Activated CD8-positive, alpha-beta memory T cell treated with anti-CD3 and anti-CD28 coated beads, Interleukin-2, amount 10 ng/mL, durations not matched to agents 7 days and 5 days (primary cell): ENCODE measurements around the gene AATF. TPM values are rescaled to one million over a fixed set of nuclear protein-coding genes. Genes with fewer than 3 reads are reported as not detected.
"Not testable (repeated sequence)": the region's sequence is repeated elsewhere in the genome, so short reads cannot be mapped to it uniquely, and the experiment has no call there.

ENCODE experiments used
- ATAC-seq: fragments of 150-1000 bp; cut with Tn5 transposase; one replicate; pipeline ENCODE4 v1.10.0; 2021; ENCODE audit warnings: moderate library complexity
- CTCF ChIA-PET: fragments of 350-600 bp; sonication (Branson Sonifier 250); formaldehyde crosslinking; loops from one replicate; lab custom pipeline; 2021; ENCODE audit warnings: antibody characterized with exemption; lab: Charles Lee
- DNase-seq: peaks from one replicate; pipeline ENCODE4 v3.0.0-alpha.2; 2020
- H3K27ac Mint-ChIP-seq: one replicate; pipeline ENCODE4 v1.8.0; 2021; ENCODE audit warnings: mild to moderate bottlenecking, mixed read lengths
- H3K27me3 Mint-ChIP-seq: one replicate; pipeline ENCODE4 v1.8.0; 2021; ENCODE audit warnings: mixed read lengths
- H3K36me3 Mint-ChIP-seq: one replicate; pipeline ENCODE4 v1.8.0; 2021; ENCODE audit warnings: mild to moderate bottlenecking, mixed read lengths
- H3K4me1 Mint-ChIP-seq: one replicate; pipeline ENCODE4 v1.8.0; 2021; ENCODE audit warnings: mixed read lengths
- H3K4me3 Mint-ChIP-seq: one replicate; pipeline ENCODE4 v1.8.0; 2021; ENCODE audit warnings: mild to moderate bottlenecking, moderate library complexity, mixed read lengths
- H3K9me3 Mint-ChIP-seq: one replicate; pipeline ENCODE4 v1.8.0; 2022; ENCODE audit warnings: low read depth, mixed read lengths
- total RNA-seq, 2 experiments: library from RNA; stranded (reverse); gene quantifications; one replicate each; pipeline ENCODE4 v1.2.3, GENCODE V29; 2021

Gene AATF
- total RNA-seq, 2 experiments from 2014 or later, result 78.7 to 84.5 TPM

GRCh38 chr17:37059493-37059892 lies 110.7 kb downstream of the AATF start:
- CTCF ChIA-PET, result interaction anchor here (1.1 to 3.1 kb wide), 2 partner anchors 11 to 12 kb away, joined by 3 to 11 read pairs; no protein-coding TSS in a partner anchor

GRCh38 chr17:37060094-37060493 lies 111.3 kb downstream of the AATF start:
- DNase-seq (no peak), ATAC-seq (no peak)
- Mint-ChIP-seq H3K4me3 (no peak overlapping the region), H3K27ac (no peak overlapping the region), H3K4me1 (no peaks in the 10 kb centered on the region), H3K36me3 (peaks cover 4% of the 10 kb centered on the region), H3K9me3 (no peaks in the 10 kb centered on the region), H3K27me3 (no peaks in the 10 kb centered on the region)
- CTCF ChIA-PET, result interaction anchor here (3.1 kb wide), 1 partner anchor 13 kb away, joined by 11 read pairs; no protein-coding TSS in a partner anchor

More at GRCh38 chr17:37059493-37059892, 110.7 kb downstream of the AATF start:
- no peaks in the 10 kb centered on the region for H3K4me1 Mint-ChIP-seq
- peaks cover 4% of the 10 kb centered on the region for H3K36me3 Mint-ChIP-seq
- no peak overlapping the region for H3K4me3 Mint-ChIP-seq
- no peak overlapping the region for H3K27ac Mint-ChIP-seq
- H3K27me3 Mint-ChIP-seq, result no peaks in the 10 kb centered on the region
- ATAC-seq (no peak), DNase-seq (no peak)
- H3K9me3 Mint-ChIP-seq, result no peaks in the 10 kb centered on the region

- Mint-ChIP-seq H3K9me3 (no peaks in the 10 kb centered on the region), H3K4me3 (no peak overlapping the region), H3K36me3 (peaks cover 4% of the 10 kb centered on the region), H3K4me1 (no peaks in the 10 kb centered on the region), H3K27ac (no peak overlapping the region), H3K27me3 (no peaks in the 10 kb centered on the region)
- CTCF ChIA-PET, result interaction anchor here (3.1 kb wide), 1 partner anchor 14 kb away, joined by 11 read pairs; no protein-coding TSS in a partner anchor
- ATAC-seq (no peak), DNase-seq (no peak)
Measured at GRCh38 chr17:37060928-37061327, 112.2 kb downstream of the AATF start.

- H3K27ac Mint-ChIP-seq, result no peak overlapping the region
- CTCF ChIA-PET, result interaction anchor here (3.1 kb wide), 1 partner anchor 15 kb away, joined by 11 read pairs; no protein-coding TSS in a partner anchor
Measured at GRCh38 chr17:37062021-37062420, 113.3 kb downstream of the AATF start.

GRCh38 chr17:37064206-37064605 lies 115.5 kb downstream of the AATF start:
- no peaks in the 10 kb centered on the region for H3K4me1 Mint-ChIP-seq
- ATAC-seq, result no peak
- no peaks in the 10 kb centered on the region for H3K9me3 Mint-ChIP-seq
- peaks cover 17% of the 10 kb centered on the region for H3K27me3 Mint-ChIP-seq
- H3K36me3 Mint-ChIP-seq, result no peaks in the 10 kb centered on the region
- H3K4me3 Mint-ChIP-seq, result no peak overlapping the region
- H3K27ac Mint-ChIP-seq, result no peak overlapping the region
- DNase-seq, result no peak
- CTCF ChIA-PET, result no interaction called here

More at GRCh38 chr17:37062021-37062420, 113.3 kb downstream of the AATF start:
- peaks cover 4% of the 10 kb centered on the region for H3K36me3 Mint-ChIP-seq
- DNase-seq, result no peak
- H3K27me3 Mint-ChIP-seq, result peaks cover 8% of the 10 kb centered on the region
- H3K4me1 Mint-ChIP-seq, result no peaks in the 10 kb centered on the region
- ATAC-seq, result no peak
- H3K4me3 Mint-ChIP-seq, result no peak overlapping the region
- H3K9me3 Mint-ChIP-seq, result no peaks in the 10 kb centered on the region

DNA sequence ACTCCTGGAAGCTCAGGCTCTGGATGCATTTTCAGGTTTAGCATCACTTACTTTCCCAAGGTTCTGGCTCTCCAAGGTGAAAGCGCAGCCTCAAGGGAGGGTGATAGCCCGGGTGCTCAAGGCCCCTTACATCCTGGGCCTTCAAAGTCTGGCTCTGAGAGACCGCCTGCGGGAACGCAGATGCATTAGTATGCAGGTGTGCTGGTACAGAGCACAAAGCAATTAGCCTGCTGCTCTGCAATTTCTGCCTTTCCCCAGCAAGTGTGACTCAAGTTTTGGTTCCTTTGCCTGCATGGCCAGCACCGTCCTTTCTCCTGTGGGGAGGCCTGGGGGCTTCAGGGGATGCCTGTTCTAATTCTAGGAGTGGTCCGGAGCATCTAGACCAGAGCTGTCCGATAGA lies 116.2 kb downstream of the AATF start:
- H3K4me1 Mint-ChIP-seq, result no peaks in the 10 kb centered on the region
- DNase-seq, result no peak
- CTCF ChIA-PET, result no interaction called here
- no peak overlapping the region for H3K27ac Mint-ChIP-seq
- ATAC-seq, result no peak
- H3K36me3 Mint-ChIP-seq, result no peaks in the 10 kb centered on the region
- no peaks in the 10 kb centered on the region for H3K9me3 Mint-ChIP-seq
- H3K4me3 Mint-ChIP-seq, result no peak overlapping the region
- H3K27me3 Mint-ChIP-seq, result peaks cover 17% of the 10 kb centered on the region

- DNase-seq (no peak), ATAC-seq (no peak)
- Mint-ChIP-seq H3K27ac (no peak overlapping the region), H3K36me3 (no peaks in the 10 kb centered on the region), H3K4me1 (no peaks in the 10 kb centered on the region), H3K4me3 (no peak overlapping the region), H3K27me3 (peaks cover 17% of the 10 kb centered on the region), H3K9me3 (no peaks in the 10 kb centered on the region)
- CTCF ChIA-PET, result interaction anchor here (0.9 kb wide), 1 partner anchor 18 kb away, joined by 4 read pairs; no protein-coding TSS in a partner anchor
Measured at GRCh38 chr17:37065486-37066321, 117.0 kb downstream of the AATF start.

DNA sequence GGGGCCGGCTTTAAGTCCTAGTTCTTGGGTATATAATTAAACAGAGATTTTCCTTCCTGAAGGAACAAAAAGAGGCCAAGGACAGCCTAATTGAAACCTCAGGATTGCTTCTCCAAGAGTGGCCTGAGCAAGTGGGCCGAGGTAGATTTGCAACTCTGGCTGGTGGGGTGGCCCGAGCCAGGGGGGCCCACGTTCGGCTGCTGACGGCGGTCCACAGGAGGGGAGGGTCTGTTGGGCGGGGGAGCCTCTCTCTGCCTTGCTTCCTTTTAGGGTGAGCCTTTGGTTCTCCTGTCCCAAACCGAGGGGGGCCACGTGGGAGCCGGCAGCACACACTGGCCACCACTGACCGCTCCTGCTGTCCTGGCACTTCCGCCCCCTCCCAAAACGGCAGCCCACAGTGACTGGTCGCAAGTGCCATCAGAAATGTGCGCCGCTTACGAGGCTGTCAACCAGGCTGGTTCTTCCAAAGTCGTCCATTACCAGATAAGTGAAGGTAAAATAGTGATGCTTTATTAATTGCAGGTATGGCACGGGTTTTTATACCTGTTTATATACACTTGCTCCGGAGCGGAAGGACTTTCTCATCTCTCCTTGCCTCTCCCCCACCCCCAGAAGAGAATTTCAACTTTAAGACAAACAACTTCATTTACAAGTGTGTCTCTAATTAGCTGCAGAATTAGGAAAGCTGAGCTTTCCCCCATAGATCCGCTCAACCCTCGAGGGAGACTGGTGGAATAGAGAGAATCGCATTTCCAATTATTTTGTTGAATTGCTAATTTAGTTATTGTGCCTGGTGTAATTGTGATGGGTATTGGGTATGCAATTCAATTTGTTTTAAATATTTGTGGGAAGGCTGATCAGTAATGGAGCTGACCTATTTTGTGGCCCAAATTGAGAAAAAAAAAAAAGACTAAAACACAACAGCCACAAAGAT lies 117.8 kb downstream of the AATF start:
- ATAC-seq, result no peak
- Mint-ChIP-seq H3K27me3 (peaks cover 17% of the 10 kb centered on the region), H3K27ac (no peak overlapping the region), H3K36me3 (no peaks in the 10 kb centered on the region), H3K4me3 (no peak overlapping the region), H3K9me3 (no peaks in the 10 kb centered on the region), H3K4me1 (no peaks in the 10 kb centered on the region)
- DNase-seq, result no peak
- CTCF ChIA-PET, result no interaction called here

- Mint-ChIP-seq H3K36me3 (no peaks in the 10 kb centered on the region), H3K27ac (no peak overlapping the region), H3K4me1 (no peaks in the 10 kb centered on the region), H3K4me3 (no peak overlapping the region), H3K9me3 (no peaks in the 10 kb centered on the region), H3K27me3 (peaks cover 17% of the 10 kb centered on the region)
- CTCF ChIA-PET, result interaction anchor here (0.9 kb wide), 1 partner anchor 11 kb away, joined by 3 read pairs; no protein-coding TSS in a partner anchor
- ATAC-seq (no peak), DNase-seq (no peak)
Measured at GRCh38 chr17:37067555-37068111, 118.9 kb downstream of the AATF start.

- CTCF ChIA-PET, result interaction anchor here (0.9 kb wide), 1 partner anchor 12 kb away, joined by 3 read pairs; no protein-coding TSS in a partner anchor
- Mint-ChIP-seq H3K27me3 (peaks cover 17% of the 10 kb centered on the region), H3K27ac (no peak overlapping the region), H3K4me3 (no peak overlapping the region), H3K4me1 (no peaks in the 10 kb centered on the region), H3K36me3 (no peaks in the 10 kb centered on the region), H3K9me3 (no peaks in the 10 kb centered on the region)
- DNase-seq (no peak), ATAC-seq (no peak)
Measured at GRCh38 chr17:37068266-37068665, 119.5 kb downstream of the AATF start.

DNA sequence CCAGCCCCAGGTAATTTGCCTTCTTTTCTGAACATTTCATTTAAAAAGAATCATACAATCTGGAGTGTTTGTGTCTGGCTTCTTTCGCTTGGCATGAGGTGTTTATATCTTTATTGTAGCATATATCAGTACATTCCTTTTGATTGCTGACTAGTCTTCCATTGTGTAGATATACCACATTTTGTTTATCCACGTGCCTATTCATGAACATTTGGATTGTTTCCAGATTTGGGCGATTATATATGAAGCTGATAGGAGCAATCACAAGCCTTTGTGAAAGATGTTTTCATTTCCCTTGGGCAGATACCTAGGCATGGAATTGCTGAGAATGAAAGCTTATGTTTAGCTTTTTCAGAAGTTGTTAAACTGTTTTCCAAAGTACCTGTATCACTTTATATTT lies 120.3 kb downstream of the AATF start:
- CTCF ChIA-PET, result no interaction called here
- Mint-ChIP-seq H3K4me3 (no peak overlapping the region), H3K36me3 (no peaks in the 10 kb centered on the region)

DNA sequence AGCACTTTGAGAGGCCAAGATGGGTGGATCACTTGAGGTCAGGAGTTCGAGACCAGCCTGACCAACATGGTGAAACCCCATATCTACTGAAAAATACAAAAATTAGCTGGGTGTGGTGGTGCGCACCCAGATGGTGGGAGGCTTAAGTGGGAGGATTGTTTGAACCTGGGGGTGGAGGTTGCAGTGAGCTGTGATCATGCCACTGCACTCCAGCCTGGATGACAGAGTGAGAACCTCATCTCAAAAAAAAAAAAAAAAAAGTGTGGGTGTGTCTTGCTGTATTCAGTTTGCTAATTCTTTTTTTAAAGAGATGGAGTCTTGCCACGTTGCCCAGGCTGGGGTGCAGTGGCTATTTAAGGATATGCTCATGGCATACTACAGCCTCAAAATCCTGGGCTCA lies 124.7 kb downstream of the AATF start:
- H3K4me1 Mint-ChIP-seq, DNase-seq, H3K9me3 Mint-ChIP-seq, H3K27ac Mint-ChIP-seq, CTCF ChIA-PET, H3K36me3 Mint-ChIP-seq, ATAC-seq, H3K4me3 Mint-ChIP-seq, H3K27me3 Mint-ChIP-seq: not testable (repeated sequence)

More for the DNA sequence above, 120.3 kb downstream of the AATF start:
- Mint-ChIP-seq H3K27ac (no peak overlapping the region), H3K4me1 (no peaks in the 10 kb centered on the region), H3K27me3 (peaks cover 17% of the 10 kb centered on the region), H3K9me3 (no peaks in the 10 kb centered on the region)
- ATAC-seq (no peak), DNase-seq (no peak)
